ENCODE measurements around the gene NRARP.
"Not testable (repeated sequence)": the region's sequence is repeated elsewhere in the genome, so short reads cannot be mapped to it uniquely, and the experiment has no call there.

- TF ChIP-seq CTCF (IDR thresholded peaks at IDR 0.05; ENCODE audit: low read length); EZH2 (IDR thresholded peaks at IDR 0.05; ENCODE audit: borderline replicate concordance, low read length): not testable (repeated sequence)
These were observed 27.5 kb upstream of the NRARP start for GRCh38 chr9:137329590-137329989.

All from OCI-LY1 (cell line).